ENCODE results near the gene BTNL8. TPM values are rescaled to one million over a fixed set of nuclear protein-coding genes. Genes with fewer than 3 reads are reported as not detected.

BTNL8 gene
- total and polyA plus RNA-seq, 2 donors (not counting 3 experiments of a cell fraction or from before 2014, with no cell fraction given) = not detected

DNA sequence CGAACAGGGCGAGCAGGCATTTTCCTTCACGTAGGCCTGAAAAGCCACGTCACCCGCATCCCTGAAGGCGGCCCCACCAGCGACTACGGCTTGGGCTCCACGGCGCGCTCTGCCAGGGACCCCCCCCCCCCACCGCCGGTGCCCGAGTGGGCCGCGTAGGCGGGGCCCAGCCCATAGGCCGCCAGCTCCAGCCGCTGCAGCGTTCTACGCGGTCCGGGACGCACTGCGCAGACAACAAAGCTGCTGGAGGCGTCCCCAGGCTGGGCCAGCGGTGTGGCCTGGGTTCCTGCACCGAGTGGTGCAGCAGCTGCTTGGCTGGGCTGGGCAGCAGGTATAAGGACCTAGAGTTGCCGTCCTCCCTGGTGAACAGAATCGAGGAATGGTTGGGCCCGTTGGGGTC, 71.4 kb downstream of the BTNL8 start:
- Histone ChIP-seq H3K9me1 (replicated peaks; ENCODE audit: control insufficient read depth, extremely low read depth, insufficient read depth, low read length) (no peaks in the 10 kb centered on the region), H3K4me2 (ENCODE audit: insufficient read depth, low read length) (no peak overlapping the region), H3K4me3 (replicated peaks in 1 of 3; ENCODE audit: insufficient read depth in 1 of 3, low read depth in 1 of 3, low read length in 3 of 3) (no peak overlapping the region), H3K36me3 (ENCODE audit: control insufficient read depth in 2 of 2, extremely low read depth in 1 of 2, insufficient read depth in 2 of 2, low read length in 2 of 2) (no peaks in the 10 kb centered on the region), H3K27ac (ENCODE audit: insufficient read depth, low read depth, low read length) (no peak overlapping the region), H3K9me3 (replicated peaks; ENCODE audit: control insufficient read depth, insufficient read depth, low read length) (no peaks in the 10 kb centered on the region), H3K9ac (replicated peaks; ENCODE audit: extremely low read depth, insufficient read depth, low read length) (no peak overlapping the region), H2AFZ (ENCODE audit: low read depth, low read length) (no peak overlapping the region), H3K27me3 (ENCODE audit: control insufficient read depth in 2 of 2, insufficient read depth in 2 of 2, low read length in 2 of 2) (no peaks in the 10 kb centered on the region), H4K20me1 (replicated peaks; ENCODE audit: control insufficient read depth, extremely low read depth, insufficient read depth, low read length) (no peaks in the 10 kb centered on the region), H3K79me2 (ENCODE audit: control insufficient read depth, insufficient read depth, low read length) (no peaks in the 10 kb centered on the region), H3K4me1 (ENCODE audit: control insufficient read depth, extremely low read depth, insufficient read depth, low read length) (no peaks in the 10 kb centered on the region)
- no TSS peak for BruUV-seq (replicated peaks)
- ChIA-PET CTCF (no interaction called here), POLR2A (no interaction called here)
- DNase-seq (ENCODE audit: low read depth, low spot score) (no peak), FAIRE-seq (no peak)
- dilution Hi-C loops (cut with MboI; ENCODE audit: extremely low pct_ligation_motif_present, low sequenced_read_pairs) = no loop called here
- TF ChIP-seq, protein P1, sequence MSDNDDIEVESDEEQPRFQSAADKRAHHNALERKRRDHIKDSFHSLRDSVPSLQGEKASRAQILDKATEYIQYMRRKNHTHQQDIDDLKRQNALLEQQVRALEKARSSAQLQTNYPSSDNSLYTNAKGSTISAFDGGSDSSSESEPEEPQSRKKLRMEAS (IDR thresholded peaks at IDR 0.05; ENCODE audit: insufficient read depth, insufficient read length) = no peak
- TF ChIP-seq EZH2 (IDR thresholded peaks at IDR 0.05; ENCODE audit: borderline replicate concordance, low read depth, low read length, severe bottlenecking) (no peak), POLR2AphosphoS5 (IDR thresholded peaks at IDR 0.05; ENCODE audit: insufficient read depth, low read depth, low read length) (no peak), FOS (IDR thresholded peaks at IDR 0.05; ENCODE audit: borderline replicate concordance, insufficient read depth, low read length) (no peak), JUN (IDR thresholded peaks at IDR 0.05; ENCODE audit: borderline replicate concordance, insufficient read depth, insufficient read length, low read depth) (no peak), GATA2 (IDR thresholded peaks at IDR 0.05; ENCODE audit: insufficient read depth, insufficient read length, low read depth, low read length) (no peak), MYC (IDR thresholded peaks at IDR 0.05; ENCODE audit: low read depth, low read length) (no peak), POLR2A (IDR thresholded peaks at IDR 0.05; ENCODE audit: low read depth, low read length) (no peak)
- TF ChIP-seq, protein P2, sequence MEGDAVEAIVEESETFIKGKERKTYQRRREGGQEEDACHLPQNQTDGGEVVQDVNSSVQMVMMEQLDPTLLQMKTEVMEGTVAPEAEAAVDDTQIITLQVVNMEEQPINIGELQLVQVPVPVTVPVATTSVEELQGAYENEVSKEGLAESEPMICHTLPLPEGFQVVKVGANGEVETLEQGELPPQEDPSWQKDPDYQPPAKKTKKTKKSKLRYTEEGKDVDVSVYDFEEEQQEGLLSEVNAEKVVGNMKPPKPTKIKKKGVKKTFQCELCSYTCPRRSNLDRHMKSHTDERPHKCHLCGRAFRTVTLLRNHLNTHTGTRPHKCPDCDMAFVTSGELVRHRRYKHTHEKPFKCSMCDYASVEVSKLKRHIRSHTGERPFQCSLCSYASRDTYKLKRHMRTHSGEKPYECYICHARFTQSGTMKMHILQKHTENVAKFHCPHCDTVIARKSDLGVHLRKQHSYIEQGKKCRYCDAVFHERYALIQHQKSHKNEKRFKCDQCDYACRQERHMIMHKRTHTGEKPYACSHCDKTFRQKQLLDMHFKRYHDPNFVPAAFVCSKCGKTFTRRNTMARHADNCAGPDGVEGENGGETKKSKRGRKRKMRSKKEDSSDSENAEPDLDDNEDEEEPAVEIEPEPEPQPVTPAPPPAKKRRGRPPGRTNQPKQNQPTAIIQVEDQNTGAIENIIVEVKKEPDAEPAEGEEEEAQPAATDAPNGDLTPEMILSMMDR (IDR thresholded peaks at IDR 0.05; ENCODE audit: extremely low read depth in 1 of 2, insufficient read depth in 1 of 2, low read depth in 1 of 2, low read length in 2 of 2) = no peak
- intact Hi-C loops (cut with micrococcal nuclease) = no loop called here
